GM21723 (cell line): ENCODE data around the gene KANK3.
"Not testable (repeated sequence)": the region's sequence is repeated elsewhere in the genome, so short reads cannot be mapped to it uniquely, and the experiment has no call there.

Experiments
- ATAC-seq: cut with Tn5 transposase; IDR thresholded peaks from one replicate; pipeline ENCODE4 v1.9.1; 2021; ENCODE audit warnings: mild to moderate bottlenecking, moderate library complexity; ENCODE audit not compliant: unreplicated experiment

Gene KANK3

DNA sequence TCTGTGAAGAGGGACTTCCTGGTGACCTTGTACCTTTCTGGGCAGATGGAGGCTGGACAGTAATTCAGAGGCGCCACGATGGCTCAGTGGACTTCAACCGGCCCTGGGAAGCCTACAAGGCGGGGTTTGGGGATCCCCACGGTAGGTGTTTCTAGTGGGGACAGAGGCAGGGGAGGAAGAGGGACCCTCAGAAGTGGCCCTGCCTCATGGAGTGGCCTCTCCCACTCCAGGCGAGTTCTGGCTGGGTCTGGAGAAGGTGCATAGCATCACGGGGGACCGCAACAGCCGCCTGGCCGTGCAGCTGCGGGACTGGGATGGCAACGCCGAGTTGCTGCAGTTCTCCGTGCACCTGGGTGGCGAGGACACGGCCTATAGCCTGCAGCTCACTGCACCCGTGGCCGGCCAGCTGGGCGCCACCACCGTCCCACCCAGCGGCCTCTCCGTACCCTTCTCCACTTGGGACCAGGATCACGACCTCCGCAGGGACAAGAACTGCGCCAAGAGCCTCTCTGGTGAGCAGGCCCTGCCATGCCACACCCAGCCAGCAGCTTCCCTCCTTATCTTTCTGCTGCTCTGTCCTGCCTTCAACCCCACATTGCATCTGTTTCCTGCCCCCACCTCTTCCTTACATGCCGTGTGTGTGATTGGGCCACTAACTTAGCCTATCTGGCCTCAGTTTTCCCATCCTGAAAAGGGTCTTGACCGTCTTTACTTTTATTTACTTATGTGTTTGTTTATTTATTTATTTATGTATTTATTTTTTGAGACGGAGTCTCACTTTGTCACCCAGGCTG, 28.1 kb upstream of the KANK3 start:
- ATAC-seq, result no peak

DNA sequence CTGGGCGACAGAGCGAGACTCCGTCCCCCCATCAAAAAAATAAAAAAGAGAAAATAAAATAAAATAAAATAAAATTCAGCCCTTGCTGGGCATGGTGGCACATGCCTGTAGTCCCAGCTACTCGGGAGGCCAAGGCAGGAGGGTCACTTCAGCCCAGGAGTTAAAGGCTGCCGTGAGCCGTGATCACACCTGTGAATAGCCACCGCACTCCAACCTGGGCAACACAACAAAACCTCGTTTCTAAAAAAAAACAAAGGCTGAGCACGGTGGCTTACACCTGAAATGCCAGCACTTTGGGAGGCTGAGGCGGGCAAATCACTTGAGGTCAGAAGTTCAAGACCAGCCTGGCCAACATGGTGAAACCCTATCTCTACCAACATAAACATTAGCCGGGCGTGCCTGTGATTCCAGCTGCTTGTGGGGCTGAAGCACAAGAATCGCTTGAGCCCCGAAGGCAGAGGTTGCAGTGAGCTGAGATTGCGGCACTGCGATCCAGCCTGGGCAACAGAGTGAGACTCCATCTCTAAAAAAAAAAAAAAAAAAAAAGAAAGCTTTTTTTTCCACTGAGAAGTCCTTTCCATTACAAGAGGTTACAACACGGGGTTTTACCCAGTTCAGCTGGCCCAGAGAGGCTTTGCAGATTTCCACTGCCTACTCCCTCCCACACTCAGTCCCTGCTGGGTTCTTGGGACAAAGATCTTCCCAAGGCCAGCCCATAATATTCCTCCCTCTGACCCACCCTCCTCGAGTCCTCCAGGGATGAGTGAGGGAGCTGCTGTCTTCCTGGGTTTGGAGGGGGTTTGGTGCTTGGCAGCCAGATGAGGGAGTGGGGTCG, 27.3 kb upstream of the KANK3 start:
- no peak for ATAC-seq

DNA sequence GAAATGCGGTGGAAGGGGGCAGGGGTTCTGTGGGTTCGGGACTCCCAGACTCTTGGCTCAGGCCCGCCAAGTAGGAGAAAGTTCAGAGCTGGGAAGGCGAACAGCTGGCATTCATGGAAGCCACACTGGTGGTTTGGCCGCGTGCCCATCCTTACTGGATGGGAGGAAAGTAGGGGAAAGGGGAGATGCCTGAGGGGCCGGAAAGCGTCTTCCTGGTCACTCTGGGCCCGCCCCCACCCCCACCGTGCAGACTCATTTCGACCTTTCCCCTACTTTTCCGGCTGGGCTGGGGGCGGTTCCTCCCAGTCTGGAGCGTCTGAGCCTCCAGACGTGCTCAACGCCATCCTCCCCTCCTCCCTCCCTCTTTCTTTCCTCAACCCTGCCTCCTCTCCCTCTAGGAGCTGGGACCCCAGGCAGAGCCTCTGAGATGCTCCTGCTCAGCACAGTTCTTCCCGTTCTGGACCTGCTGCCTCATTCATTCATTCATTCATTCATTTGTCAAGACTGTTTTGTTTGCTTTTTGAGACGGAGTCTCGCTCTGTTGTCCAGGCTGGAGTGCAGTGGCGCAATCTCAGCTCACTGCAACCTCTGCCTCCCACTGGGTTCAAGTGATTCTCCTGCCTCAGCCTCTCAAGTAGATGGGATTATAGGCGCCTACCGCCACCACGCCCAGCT, 24.4 kb upstream of the KANK3 start:
- no peak for ATAC-seq

DNA sequence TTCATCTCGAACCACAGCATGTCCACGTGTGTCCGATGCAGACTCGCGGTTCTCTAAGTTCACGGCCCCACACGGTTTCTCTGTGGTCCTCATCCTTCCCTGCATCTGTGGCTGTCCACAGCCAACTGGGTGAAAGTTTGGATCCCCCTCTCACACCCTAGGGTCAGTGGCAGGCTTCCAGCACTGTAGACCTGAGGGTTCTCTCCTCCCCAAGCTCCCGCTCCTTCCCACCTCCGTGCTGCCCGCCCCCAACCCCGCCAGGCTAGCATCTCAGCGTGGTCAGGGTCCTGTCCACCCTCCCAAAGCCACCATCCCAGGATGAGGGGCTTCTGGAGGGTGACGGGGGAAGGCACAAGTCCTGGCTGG, 23.9 kb upstream of the KANK3 start:
- no peak for ATAC-seq

DNA sequence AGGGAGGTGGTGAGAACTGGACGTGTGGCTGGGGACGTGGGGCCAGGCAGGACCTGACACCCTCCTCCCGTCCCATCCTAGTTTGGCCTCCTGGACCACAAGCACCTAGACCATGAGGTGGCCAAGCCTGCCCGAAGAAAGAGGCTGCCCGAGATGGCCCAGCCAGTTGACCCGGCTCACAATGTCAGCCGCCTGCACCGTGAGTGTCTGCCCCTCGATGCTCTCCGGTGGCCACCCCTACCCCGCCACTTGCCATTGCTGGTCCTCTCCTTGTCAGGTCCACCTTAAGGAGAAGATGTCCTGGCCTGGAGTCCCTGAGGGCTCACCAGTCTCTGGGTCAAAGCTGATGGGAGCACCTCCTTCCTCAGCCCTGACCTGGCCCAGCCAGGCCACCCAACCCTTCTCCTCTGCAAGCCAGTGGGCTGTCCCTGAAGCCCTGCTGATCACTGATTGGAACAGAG, 23.1 kb upstream of the KANK3 start:
- ATAC-seq, result no peak

DNA sequence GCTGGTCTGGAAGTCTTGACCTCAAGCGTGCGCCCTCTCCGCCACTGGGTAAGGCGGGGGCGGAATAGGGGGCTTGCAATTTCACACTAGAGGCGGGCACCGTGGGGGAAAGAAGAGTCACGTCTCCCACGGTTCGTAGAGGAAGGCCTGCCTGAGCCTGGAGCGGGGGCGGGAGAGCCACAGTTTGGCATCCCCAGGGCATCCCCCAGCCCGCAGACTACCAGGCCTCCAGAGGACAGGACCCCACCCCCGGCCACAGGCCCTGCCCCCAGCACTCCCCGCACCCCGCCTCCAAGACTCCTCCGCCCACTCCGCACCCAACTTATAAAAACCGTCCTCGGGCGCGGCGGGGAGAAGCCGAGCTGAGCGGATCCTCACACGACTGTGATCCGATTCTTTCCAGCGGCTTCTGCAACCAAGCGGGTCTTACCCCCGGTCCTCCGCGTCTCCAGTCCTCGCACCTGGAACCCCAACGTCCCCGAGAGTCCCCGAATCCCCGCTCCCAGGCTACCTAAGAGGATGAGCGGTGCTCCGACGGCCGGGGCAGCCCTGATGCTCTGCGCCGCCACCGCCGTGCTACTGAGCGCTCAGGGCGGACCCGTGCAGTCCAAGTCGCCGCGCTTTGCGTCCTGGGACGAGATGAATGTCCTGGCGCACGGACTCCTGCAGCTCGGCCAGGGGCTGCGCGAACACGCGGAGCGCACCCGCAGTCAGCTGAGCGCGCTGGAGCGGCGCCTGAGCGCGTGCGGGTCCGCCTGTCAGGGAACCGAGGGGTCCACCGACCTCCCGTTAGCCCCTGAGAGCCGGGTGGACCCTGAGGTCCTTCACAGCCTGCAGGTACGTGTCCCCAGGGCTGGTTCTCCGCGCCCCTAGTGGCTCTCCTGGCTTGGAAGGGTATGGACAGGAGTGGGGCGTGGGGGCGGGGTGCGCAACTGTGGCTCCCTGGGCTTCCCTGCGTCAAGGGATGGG, 21.0 kb upstream of the KANK3 start, which contains the start of gene ANGPTL4:
Gene ANGPTL4, plus strand, starts transcription at position 353 of the 969 bp plus-strand sequence. Its CDS starts 167 bp downstream, at position 520.
- no peak for ATAC-seq

DNA sequence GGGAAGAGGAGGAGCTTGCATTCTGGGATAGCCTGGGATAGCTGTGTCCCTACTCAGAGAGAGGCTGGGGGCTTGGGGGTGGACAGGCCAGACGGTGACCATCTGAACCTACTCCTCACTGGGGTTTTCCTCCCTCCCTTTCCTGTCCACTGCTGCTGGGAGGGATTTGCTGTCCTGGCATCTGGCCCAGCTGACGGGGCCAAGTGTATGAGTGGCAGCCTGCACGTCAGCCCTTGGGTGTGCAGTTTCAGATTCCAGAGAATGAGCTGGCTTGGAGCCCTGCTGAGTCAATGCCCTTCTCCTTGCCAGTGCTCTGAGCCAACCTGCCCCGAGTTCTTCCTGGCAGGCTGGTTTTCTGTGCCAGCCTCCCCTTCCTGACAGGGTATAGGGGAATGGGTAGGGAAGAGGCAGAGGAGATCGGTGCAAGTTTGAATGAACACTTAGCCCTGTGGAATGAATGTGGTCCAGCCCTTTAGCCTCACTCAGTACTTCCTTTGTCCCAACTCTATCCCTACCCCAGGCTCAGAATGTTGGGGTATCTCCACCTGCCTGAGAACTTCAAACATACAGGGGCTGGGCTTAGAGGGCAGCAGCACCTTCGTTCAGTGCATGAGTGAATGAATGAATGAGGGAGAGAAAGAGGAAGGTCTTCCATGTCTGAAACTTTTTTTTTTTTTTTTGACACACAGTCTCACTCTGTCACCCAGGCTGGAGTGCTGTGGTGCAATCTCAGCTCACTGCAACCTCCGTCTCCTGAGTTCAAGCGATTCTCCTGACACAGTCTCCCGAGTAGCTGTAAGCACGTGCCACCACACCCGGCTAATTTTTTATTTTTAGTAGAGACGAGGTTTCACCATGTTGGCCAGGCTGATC, 19.1 kb upstream of the KANK3 start:
- ATAC-seq, result no peak

DNA sequence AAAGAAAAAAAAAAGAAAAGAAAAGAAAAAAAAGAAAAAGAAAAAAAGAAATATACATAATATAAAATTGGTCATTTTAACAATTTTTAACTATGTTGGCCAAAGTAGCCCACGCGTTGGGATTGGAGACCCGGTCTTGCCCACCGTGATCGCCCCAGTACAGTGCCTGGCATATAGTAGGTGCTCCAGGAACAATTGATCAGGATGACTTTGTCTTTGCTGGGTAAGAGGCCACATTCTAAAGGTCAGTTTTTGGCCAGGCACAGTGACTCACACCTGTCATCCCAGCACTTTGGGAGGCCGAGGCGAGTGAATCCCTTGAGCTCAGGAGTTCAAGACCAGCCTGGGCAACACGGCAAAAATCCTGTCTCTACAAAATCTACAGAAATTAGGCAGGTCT, 17.1 kb upstream of the KANK3 start:
- no peak for ATAC-seq

DNA sequence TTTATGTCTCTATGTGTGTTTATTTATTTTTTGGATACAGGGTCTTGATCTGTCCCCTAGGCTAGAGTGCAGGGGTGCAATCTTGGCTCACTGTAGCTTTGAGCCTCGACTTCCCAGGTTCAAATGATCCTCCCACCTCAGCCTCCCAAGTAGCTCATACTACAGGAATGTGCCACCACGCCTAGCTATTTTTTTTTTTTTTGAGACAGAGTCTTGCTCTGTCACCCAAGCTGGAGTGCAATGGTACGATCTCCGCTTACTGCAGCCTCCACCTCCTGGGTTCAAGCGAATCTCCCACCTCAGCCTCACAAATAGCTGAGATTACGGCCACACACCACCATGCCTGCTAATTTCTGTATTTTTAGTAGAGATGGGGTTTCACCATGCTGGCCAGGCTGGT, 15.9 kb upstream of the KANK3 start:
- no peak for ATAC-seq

DNA sequence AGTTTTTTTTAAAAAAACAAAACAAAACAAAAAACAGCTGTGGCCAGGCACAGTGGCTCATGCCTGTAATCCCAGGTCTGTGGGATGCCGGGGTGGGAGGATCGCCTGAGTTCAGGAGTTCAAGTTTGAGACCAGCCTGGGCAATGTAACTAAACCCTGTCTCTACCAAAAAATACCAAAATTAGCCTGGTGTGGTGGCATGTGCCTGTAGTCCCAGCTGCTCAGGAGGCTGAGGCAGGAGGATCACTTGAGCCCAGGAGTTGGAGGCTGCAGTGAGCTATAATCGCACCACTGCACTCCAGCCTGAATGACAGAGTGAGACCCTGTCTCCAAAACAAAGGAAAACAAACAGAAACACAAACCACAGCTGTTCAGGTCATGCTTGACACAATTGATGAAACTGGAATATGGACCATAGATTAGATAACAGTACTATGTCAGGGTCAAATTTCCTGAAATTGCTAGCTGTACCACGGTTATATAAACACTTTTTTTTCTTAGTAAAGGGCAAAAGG, 14.0 kb upstream of the KANK3 start:
- ATAC-seq, result no peak

DNA sequence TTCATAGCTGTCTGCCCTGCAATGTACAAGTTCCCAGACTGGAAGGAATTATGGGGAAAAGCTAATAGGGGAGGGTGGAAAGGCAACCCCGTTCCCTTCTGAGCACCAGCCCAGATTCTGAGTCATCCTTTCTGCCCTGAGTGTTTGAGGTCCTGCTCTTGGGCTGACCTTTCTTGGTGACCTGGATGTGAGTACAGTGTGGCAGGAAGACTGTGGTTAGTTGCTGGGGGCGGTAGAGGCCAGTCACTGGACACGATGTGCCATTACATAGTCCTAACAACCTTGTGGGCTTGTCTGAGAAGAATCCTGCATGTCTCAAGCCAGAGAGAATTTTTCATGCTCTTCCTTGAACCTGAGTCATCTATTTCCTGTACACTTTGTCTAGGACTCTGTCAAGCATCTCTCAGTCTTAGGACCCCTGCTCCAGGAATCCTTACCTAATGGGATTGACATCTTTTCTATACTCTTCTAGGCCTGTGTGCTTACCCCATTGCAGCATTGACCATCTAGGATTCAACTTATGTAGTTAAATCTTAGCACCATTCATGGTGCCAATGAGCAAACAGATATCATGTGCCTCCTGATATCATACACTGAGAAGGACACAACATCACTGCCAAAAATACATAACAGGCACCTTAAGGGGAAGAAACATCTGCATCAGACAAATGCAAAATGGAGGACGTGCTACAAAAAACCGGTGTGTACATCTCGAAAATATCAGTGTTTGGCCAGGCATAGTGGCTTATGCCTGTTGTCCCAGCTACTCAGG, 12.8 kb upstream of the KANK3 start:
- ATAC-seq, result no peak

DNA sequence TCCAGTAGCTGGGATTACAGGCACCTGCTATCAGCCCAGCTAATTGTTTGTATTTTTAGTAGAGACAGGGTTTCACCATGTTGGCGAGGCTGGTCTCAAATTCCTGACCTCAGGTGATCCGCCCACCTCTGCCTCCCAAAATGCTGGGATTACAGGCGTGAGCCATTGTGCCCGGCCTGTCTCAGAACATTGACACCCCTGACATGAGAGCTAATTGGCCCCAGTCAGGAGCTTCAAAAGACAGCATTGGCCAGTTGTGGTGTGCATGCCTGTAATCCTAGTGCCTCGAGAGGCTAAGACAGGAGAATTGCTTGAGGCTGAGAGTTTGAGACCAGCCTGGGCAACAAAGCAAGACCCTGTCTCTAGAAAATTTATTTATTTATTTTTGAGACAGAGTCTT, 9.8 kb upstream of the KANK3 start:
- ATAC-seq, result not testable (repeated sequence)

DNA sequence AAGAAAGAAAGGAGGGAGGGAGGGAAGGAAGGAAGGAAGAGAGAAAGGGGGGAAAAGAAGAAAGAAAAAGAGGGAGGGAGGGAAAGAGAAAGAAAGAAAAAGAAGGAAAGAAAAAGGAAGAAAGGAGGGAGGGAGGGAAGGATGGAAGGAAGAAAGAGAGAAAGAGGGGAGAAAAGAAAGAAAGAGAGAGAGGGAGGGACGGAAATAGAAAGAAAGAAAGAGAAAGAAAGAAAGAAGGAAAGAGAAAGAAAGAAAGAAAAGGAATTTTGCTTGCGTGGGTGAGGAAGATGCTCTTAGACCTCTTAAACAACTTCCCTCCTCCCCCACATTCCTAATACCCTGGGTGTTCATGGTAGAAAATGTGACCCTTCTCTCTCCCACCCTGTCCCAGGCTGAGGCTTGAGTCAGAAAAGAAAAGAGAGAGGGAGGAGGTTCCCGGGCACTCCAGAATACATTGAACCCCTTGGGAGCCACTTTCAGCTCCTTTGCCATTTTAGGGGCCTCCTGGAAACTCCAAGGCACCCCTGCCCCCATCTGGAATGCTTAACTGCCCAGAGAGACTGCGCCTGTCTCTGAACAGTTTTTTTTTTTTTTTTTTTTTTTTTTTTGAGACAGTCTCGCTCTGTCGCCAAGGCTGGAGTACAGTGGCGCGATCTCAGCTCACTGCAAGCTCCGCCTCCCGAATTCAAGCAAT, 9.2 kb upstream of the KANK3 start:
- no peak for ATAC-seq

DNA sequence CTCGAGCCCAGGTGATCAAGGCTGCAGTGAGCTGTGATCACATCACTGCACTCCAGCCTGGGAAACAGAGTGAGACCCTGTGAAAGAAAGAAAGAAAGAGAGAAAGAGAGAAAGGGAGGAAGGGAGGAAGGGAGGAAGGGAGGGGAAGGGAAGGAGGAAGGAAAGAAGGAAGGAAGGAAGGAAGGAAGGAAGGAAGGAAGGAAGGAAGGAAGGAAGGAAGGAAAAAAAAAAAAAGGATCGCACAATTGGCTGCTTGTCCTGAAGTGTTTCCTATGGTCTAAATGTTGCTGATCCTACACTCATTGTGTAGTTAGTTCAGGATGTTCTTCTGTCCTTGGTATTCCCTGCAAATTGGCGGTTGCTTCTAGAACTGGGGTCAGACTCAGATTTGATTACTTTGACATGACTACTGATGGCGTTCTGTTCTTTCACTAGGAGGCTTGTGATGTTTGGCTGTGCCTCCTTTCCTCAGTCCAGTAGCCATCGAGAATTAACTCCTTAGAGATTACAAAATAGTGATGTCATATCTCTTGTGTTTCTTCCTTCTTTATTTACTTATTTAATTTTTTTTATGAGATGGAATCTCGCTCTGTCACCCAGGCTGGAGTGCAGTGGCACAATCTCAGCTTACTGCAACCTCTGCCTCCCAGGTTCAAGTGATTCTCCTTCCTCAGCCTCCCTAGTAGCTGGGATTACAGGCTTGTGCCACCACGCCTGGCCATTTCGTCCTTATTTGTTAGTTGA, 6.7 kb upstream of the KANK3 start:
- ATAC-seq, result not testable (repeated sequence)

DNA sequence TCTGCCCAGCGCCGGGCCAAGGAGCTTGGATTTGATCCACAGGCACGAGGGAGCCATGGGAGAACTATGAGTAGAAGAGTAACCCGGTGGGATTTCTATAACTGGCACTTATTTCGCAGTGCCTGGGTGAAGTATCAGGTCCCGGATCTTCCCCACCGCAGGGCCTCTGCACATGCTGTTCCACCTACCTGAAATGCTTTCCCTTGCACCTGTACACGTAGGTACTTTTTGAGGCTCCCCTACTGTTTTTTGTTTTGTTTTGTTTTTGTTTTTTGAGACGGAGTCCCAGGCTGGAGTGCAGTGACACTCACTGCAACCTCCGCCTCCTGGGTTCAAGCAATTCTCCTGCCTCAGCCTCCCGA, 402 bp upstream of the KANK3 start:
- no peak for ATAC-seq

DNA sequence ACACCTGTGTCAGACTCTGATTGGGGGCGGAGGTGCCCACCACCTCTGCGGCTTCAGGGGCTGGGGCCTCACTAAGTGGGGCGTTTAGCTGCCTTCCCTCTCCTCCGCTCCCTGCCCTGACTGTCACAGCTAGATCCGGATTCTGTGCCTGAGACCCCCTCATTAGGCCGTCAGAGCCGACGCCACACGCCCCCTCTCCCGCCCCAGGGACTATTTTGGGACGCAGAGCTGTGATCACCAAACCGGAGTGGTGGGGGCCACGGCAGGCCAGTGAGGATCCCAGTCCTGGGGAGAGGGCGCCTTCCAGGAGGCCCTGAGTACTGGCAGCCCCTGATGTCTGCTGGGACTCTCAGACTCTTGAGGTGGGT, 762 bp downstream of the KANK3 start:
- no peak for ATAC-seq

DNA sequence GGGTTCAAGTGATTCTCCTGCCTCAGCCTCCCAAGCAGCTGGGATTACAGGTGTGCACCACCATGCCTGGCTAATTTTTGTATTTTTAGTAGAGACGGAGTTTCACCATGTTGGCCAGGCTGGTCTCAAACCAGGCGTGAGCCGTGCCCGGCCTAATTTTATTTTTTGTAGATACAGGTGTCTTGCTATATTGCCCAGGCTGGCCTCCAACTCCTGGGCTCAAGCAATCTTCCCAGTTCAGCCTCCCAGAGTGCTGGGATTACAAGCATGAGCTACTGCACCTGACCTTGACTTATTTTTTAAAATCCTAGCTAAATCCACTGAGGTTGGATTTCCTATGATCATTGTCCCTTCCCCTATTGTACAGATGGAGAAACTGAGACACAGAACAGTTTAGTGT, 1.6 kb downstream of the KANK3 start:
- ATAC-seq, result not testable (repeated sequence)
